BLaER1 treated with 17β-estradiol and CSF1 and Interleukin-3, amounts not matched to agents 10 nM and 100 nM (cell line): ENCODE measurements around the gene SPIB.
A peak's percentile ranks its signal among the peaks of the same experiment; 100 is the strongest.

Experiments
- H3K27ac ChIP-seq, 11 experiments: shearing (Covaris generic); formaldehyde crosslinking; 2 replicates each; pipeline ENCODE4 v1.8.1; 2022
- H3K27me3 ChIP-seq, 11 experiments: shearing (Covaris generic); formaldehyde crosslinking; 2 replicates each; pipeline ENCODE4 v1.8.1; 2022
- H3K36me3 ChIP-seq, 11 experiments: shearing (Covaris generic); formaldehyde crosslinking; 2 replicates each; pipeline ENCODE4 v1.8.1; 2022
- H3K4me1 ChIP-seq, 10 experiments: shearing (Covaris generic); formaldehyde crosslinking; 2 replicates each; pipeline ENCODE4 v1.8.1; 2022
- H3K4me2 ChIP-seq, 11 experiments: shearing (Covaris generic); formaldehyde crosslinking; 2 replicates each; pipeline ENCODE4 v1.8.1; 2022
- H3K4me3 ChIP-seq, 10 experiments: shearing (Covaris generic); formaldehyde crosslinking; 2 replicates each; pipeline ENCODE4 v1.8.1; 2022
- H3K9ac ChIP-seq, 11 experiments: shearing (Covaris generic); formaldehyde crosslinking; 2 replicates each; pipeline ENCODE4 v1.8.1; 2022
- H3K9me3 ChIP-seq, 11 experiments: shearing (Covaris generic); formaldehyde crosslinking; replicated peaks in 1 of 11; 2 replicates each; pipeline ENCODE4 v1.8.1; 2022
- H4K20me1 ChIP-seq, 11 experiments: shearing (Covaris generic); formaldehyde crosslinking; 2 replicates each; pipeline ENCODE4 v1.8.1; 2022
- Cebpa-rat ChIP-seq, 11 experiments: shearing (Covaris generic); IDR thresholded peaks; 2 replicates each; pipeline ENCODE4 v1.8.1; 2022

SPIB gene

GRCh38 chr19:50419022-50419579 lies 363 bp downstream of the SPIB start:
- H3K4me1 ChIP-seq: peaks cover 51 to 84% (median 71%) of the 10 kb centered on the region in 10 experiments
- peak overlapping the region; percentile 40 to 80 (median 68) for H3K4me3 ChIP-seq

GRCh38 chr19:50419580-50420035 lies 870 bp downstream of the SPIB start:
- H3K4me1 ChIP-seq: peaks cover 49 to 79% (median 66%) of the 10 kb centered on the region in 10 experiments
- peak overlapping the region in 10 of 11 experiments; percentile 31 to 86 (median 76); a peak in 20 of 22 replicates for H3K9ac ChIP-seq
- peaks cover 0 to 4% (median 0%) of the 10 kb centered on the region in 11 experiments; a peak in 1 of 22 replicates for H3K9me3 ChIP-seq
- H3K4me2 ChIP-seq: peak overlapping the region; percentile 81 to 98 (median 96)
- peaks cover 0 to 7% (median 0%) of the 10 kb centered on the region in 11 experiments; a peak in 1 of 22 replicates for H3K27me3 ChIP-seq
- no peak for TF ChIP-seq Cebpa-rat (IDR thresholded peaks at IDR 0.05)
- H3K4me3 ChIP-seq: peak overlapping the region in 9 of 10 experiments; percentile 47 to 80 (median 69); a peak in 19 of 20 replicates
- peaks cover 0 to 33% (median 20%) of the 10 kb centered on the region in 11 experiments; a peak in 17 of 22 replicates for H3K36me3 ChIP-seq
- H3K27ac ChIP-seq: peak overlapping the region in 9 of 11 experiments; percentile 23 to 82 (median 69); a peak in 16 of 22 replicates
- H4K20me1 ChIP-seq: peaks cover 0 to 20% (median 10%) of the 10 kb centered on the region in 11 experiments; a peak in 9 of 22 replicates

More at GRCh38 chr19:50419022-50419579, 363 bp downstream of the SPIB start:
- H4K20me1 ChIP-seq: peaks cover 0 to 20% (median 10%) of the 10 kb centered on the region in 11 experiments; a peak in 9 of 22 replicates
- H3K36me3 ChIP-seq: peaks cover 0 to 31% (median 23%) of the 10 kb centered on the region in 11 experiments; a peak in 17 of 22 replicates
- H3K4me2 ChIP-seq: peak overlapping the region; percentile 81 to 98 (median 96)
- peak overlapping the region; percentile 31 to 86 (median 75); a peak in 21 of 22 replicates for H3K9ac ChIP-seq
- no peak for TF ChIP-seq Cebpa-rat (IDR thresholded peaks at IDR 0.05)
- H3K27me3 ChIP-seq: peaks cover 0 to 7% (median 0%) of the 10 kb centered on the region in 11 experiments; a peak in 1 of 22 replicates
- H3K27ac ChIP-seq: peak overlapping the region in 9 of 11 experiments; percentile 23 to 82 (median 69); a peak in 17 of 22 replicates
- peaks cover 0 to 4% (median 0%) of the 10 kb centered on the region in 11 experiments; a peak in 1 of 22 replicates for H3K9me3 ChIP-seq

GRCh38 chr19:50420127-50420526 lies 1.4 kb downstream of the SPIB start:
- peak overlapping the region in 10 of 11 experiments; percentile 31 to 86 (median 76); a peak in 18 of 22 replicates for H3K9ac ChIP-seq
- TF ChIP-seq Cebpa-rat (IDR thresholded peaks at IDR 0.05): no peak
- H3K4me3 ChIP-seq: peak overlapping the region in 8 of 10 experiments; percentile 62 to 80 (median 70); a peak in 17 of 20 replicates
- H3K4me2 ChIP-seq: peak overlapping the region; percentile 81 to 98 (median 96)
- H3K4me1 ChIP-seq: peaks cover 45 to 74% (median 61%) of the 10 kb centered on the region in 10 experiments
- peak overlapping the region in 9 of 11 experiments; percentile 23 to 82 (median 69); a peak in 16 of 22 replicates for H3K27ac ChIP-seq
- H3K27me3 ChIP-seq: peaks cover 0 to 7% (median 0%) of the 10 kb centered on the region in 11 experiments; a peak in 1 of 22 replicates
- peaks cover 0 to 4% (median 0%) of the 10 kb centered on the region in 11 experiments; a peak in 1 of 22 replicates for H3K9me3 ChIP-seq
- peaks cover 0 to 39% (median 20%) of the 10 kb centered on the region in 11 experiments; a peak in 17 of 22 replicates for H3K36me3 ChIP-seq
- peaks cover 0 to 19% (median 10%) of the 10 kb centered on the region in 11 experiments; a peak in 9 of 22 replicates for H4K20me1 ChIP-seq

GRCh38 chr19:50420808-50421207 lies 2.1 kb downstream of the SPIB start:
- H3K27me3 ChIP-seq: peaks cover 0 to 7% (median 0%) of the 10 kb centered on the region in 11 experiments; a peak in 1 of 22 replicates
- peaks cover 0 to 4% (median 0%) of the 10 kb centered on the region in 11 experiments; a peak in 1 of 22 replicates for H3K9me3 ChIP-seq
- H3K4me2 ChIP-seq: peak overlapping the region in 8 of 11 experiments; percentile 81 to 98 (median 96); a peak in 16 of 22 replicates
- H3K36me3 ChIP-seq: peaks cover 0 to 45% (median 20%) of the 10 kb centered on the region in 11 experiments; a peak in 17 of 22 replicates
- H3K4me3 ChIP-seq: peak overlapping the region in 6 of 10 experiments; percentile 63 to 80 (median 70); a peak in 8 of 20 replicates
- peaks cover 39 to 70% (median 56%) of the 10 kb centered on the region in 10 experiments for H3K4me1 ChIP-seq
- TF ChIP-seq Cebpa-rat (IDR thresholded peaks at IDR 0.05): no peak
- peaks cover 0 to 19% (median 10%) of the 10 kb centered on the region in 11 experiments; a peak in 9 of 22 replicates for H4K20me1 ChIP-seq
- H3K27ac ChIP-seq: no peak overlapping the region
- H3K9ac ChIP-seq: peak overlapping the region in 2 of 11 experiments; percentile 74 to 81; a peak in 2 of 22 replicates

- Histone ChIP-seq H3K27me3 (peaks cover 0 to 7% (median 0%) of the 10 kb centered on the region in 11 experiments; a peak in 1 of 22 replicates), H3K4me3 (no peak overlapping the region), H3K9me3 (peaks cover 0 to 4% (median 0%) of the 10 kb centered on the region in 11 experiments; a peak in 1 of 22 replicates), H3K27ac (0 out of 22 replicates have a peak overlapping the region, but pooled peaks of 1 of the 11 experiments have one; percentile 26), H4K20me1 (peaks cover 0 to 19% (median 7%) of the 10 kb centered on the region in 11 experiments; a peak in 9 of 22 replicates), H3K4me2 (peak overlapping the region in 7 of 11 experiments; percentile 1 to 98 (median 26); a peak in 6 of 22 replicates), H3K9ac (peak overlapping the region in 7 of 11 experiments; percentile 8 to 41 (median 29); a peak in 6 of 22 replicates), H3K4me1 (peaks cover 24 to 57% (median 42%) of the 10 kb centered on the region in 10 experiments), H3K36me3 (peaks cover 0 to 56% (median 20%) of the 10 kb centered on the region in 11 experiments; a peak in 17 of 22 replicates)
- no peak for TF ChIP-seq Cebpa-rat (IDR thresholded peaks at IDR 0.05)
Measured at GRCh38 chr19:50422397-50423278, 3.9 kb downstream of the SPIB start.

- Histone ChIP-seq H3K9ac (no peak overlapping the region; a peak in 1 of 22 replicates), H3K9me3 (peaks cover 0 to 4% (median 0%) of the 10 kb centered on the region in 11 experiments; a peak in 1 of 22 replicates), H3K27me3 (peaks cover 0 to 7% (median 0%) of the 10 kb centered on the region in 11 experiments; a peak in 1 of 22 replicates), H3K4me1 (peaks cover 20 to 57% (median 42%) of the 10 kb centered on the region in 10 experiments), H3K4me3 (no peak overlapping the region), H3K27ac (no peak overlapping the region), H4K20me1 (peaks cover 0 to 19% (median 7%) of the 10 kb centered on the region in 11 experiments; a peak in 9 of 22 replicates), H3K36me3 (peaks cover 0 to 60% (median 20%) of the 10 kb centered on the region in 11 experiments; a peak in 17 of 22 replicates), H3K4me2 (no peak overlapping the region)
- no peak for TF ChIP-seq Cebpa-rat (IDR thresholded peaks at IDR 0.05)
Measured at GRCh38 chr19:50423279-50424113, 4.8 kb downstream of the SPIB start.

- H3K4me3 ChIP-seq: no peak overlapping the region
- H3K27ac ChIP-seq: no peak overlapping the region
- H3K4me1 ChIP-seq: peaks cover 11 to 57% (median 40%) of the 10 kb centered on the region in 10 experiments
- no peak overlapping the region for H3K4me2 ChIP-seq
- TF ChIP-seq Cebpa-rat (IDR thresholded peaks at IDR 0.05): no peak
- H3K27me3 ChIP-seq: no peaks in the 10 kb centered on the region
- H3K36me3 ChIP-seq: peaks cover 0 to 67% (median 20%) of the 10 kb centered on the region in 11 experiments; a peak in 17 of 22 replicates
- H3K9me3 ChIP-seq: peaks cover 0 to 4% (median 0%) of the 10 kb centered on the region in 11 experiments; a peak in 1 of 22 replicates
- H3K9ac ChIP-seq: no peak overlapping the region
- peaks cover 0 to 19% (median 7%) of the 10 kb centered on the region in 11 experiments; a peak in 9 of 22 replicates for H4K20me1 ChIP-seq
Measured at GRCh38 chr19:50425581-50425980, 6.8 kb downstream of the SPIB start.
